WERI-Rb-1 (cell line): ENCODE results near the gene FNDC7.
"Not testable (repeated sequence)": the region's sequence is repeated elsewhere in the genome, so short reads cannot be mapped to it uniquely, and the experiment has no call there.

Source experiments
- DNase-seq: peaks from one replicate; pipeline ENCODE4 v3.0.0-alpha.2; 2020
- H3K27ac ChIP-seq: fragments of 250-450 bp; sonication (Bioruptor Pico); 2 replicates; pipeline ENCODE4 v1.5.1; 2020; ENCODE audit warnings: mild to moderate bottlenecking, moderate library complexity
- H3K27me3 ChIP-seq: fragments of 250-450 bp; sonication (Bioruptor Pico); 2 replicates; pipeline ENCODE4 v1.5.1; 2021; ENCODE audit warnings: mild to moderate bottlenecking, low read depth, moderate library complexity; ENCODE audit not compliant: insufficient read depth, severe bottlenecking
- H3K36me3 ChIP-seq: fragments of 250-450 bp; sonication (Bioruptor Pico); 2 replicates; pipeline ENCODE4 v1.5.1; 2020; ENCODE audit warnings: mild to moderate bottlenecking, moderate library complexity
- H3K4me3 ChIP-seq: 2 replicates; pipeline ENCODE4 v1.5.1; 2011; ENCODE audit warnings: low read depth, mild to moderate bottlenecking, control low read depth, low read length
- H3K9me3 ChIP-seq: fragments of 250-450 bp; sonication (Bioruptor Pico); 2 replicates; pipeline ENCODE4 v1.5.1; 2021; ENCODE audit warnings: mild to moderate bottlenecking, moderate library complexity; ENCODE audit not compliant: severe bottlenecking
- TF ChIP-seq, protein P1 (sequence below): IDR thresholded peaks from 2 replicates; pipeline ENCODE4 v1.5.1; 2011; ENCODE audit warnings: low read depth, mild to moderate bottlenecking, control low read depth, inconsistent platforms, low read length

The FNDC7 gene

DNA sequence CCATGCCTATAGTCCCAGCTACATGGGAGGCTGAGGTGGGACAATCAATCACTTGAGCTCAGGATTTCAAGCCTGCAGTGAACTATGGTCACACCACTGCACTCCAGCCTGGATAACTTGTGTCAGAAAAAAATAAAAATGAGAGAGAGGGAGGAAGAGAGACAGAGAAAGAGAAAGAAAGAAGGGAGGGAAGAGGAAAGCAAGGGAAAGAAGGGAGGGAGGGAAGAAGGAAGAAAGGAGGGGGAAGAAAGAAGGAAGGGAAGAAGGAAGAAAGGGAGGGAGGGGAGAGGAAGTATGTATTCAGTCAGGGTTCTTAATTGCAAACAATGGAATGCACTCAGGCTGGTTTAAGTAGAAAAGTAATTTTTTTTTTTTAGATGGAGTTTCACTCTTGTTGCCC, 43.9 kb upstream of the FNDC7 start:
- Histone ChIP-seq H3K4me3 (no peak overlapping the region), H3K36me3 (no peaks in the 10 kb centered on the region), H3K27ac (no peak overlapping the region), H3K9me3 (no peaks in the 10 kb centered on the region), H3K27me3 (no peaks in the 10 kb centered on the region)
- TF ChIP-seq, protein P1, sequence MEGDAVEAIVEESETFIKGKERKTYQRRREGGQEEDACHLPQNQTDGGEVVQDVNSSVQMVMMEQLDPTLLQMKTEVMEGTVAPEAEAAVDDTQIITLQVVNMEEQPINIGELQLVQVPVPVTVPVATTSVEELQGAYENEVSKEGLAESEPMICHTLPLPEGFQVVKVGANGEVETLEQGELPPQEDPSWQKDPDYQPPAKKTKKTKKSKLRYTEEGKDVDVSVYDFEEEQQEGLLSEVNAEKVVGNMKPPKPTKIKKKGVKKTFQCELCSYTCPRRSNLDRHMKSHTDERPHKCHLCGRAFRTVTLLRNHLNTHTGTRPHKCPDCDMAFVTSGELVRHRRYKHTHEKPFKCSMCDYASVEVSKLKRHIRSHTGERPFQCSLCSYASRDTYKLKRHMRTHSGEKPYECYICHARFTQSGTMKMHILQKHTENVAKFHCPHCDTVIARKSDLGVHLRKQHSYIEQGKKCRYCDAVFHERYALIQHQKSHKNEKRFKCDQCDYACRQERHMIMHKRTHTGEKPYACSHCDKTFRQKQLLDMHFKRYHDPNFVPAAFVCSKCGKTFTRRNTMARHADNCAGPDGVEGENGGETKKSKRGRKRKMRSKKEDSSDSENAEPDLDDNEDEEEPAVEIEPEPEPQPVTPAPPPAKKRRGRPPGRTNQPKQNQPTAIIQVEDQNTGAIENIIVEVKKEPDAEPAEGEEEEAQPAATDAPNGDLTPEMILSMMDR = no peak
- DNase-seq = no peak

DNA sequence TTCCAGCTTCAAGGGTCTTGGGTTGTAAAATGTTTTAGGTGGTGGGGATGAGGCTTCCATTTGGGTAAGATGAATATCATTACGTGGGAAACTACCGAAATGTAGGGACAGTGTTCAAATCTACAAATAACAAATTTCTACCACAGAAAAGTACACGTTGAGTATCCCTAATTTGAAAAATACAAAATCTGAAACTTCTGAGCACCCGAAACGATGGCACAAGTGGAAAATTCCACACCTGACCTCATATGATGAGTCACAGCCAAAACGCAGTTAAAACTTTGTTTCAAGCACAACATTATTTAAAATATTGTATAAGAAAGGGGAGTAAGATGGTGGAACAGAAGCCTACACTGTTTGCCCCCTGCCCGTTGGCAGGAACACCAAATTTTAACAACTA, 43.0 kb upstream of the FNDC7 start:
- Histone ChIP-seq H3K27me3 (no peaks in the 10 kb centered on the region), H3K9me3 (no peaks in the 10 kb centered on the region), H3K4me3 (no peak overlapping the region), H3K36me3 (no peaks in the 10 kb centered on the region), H3K27ac (no peak overlapping the region)
- DNase-seq = no peak
- TF ChIP-seq, protein P1 = no peak

DNA sequence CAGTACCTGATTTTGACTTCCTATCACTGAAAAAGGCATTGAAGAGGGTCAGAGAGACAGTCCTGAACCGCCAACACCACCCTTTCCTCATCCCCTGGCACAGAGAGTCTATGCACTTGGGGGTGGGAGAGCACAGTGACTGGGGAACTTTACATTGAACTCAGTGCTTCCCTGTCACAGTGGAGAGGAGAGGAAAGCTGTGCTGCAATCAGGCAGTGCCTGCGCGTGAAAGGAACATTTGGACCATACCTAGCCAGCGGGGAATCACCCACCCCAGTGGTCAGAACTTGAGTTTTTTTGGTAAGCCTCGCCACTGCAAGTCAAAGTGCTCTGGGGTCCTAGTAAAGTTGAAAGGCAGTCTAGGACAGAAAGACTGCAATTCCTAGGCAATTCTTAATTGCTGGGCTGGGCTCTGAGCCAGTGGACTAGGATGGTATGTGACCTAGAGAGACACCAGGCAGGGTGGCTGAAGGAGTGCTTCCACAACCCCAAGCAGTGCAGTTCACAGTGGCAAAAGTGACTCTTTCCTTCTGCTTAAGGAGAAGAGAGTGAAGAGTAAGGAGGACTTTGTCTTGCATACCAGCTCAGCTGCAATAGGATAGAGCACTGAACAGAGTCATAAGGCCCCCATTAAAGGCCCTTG, 42.5 kb upstream of the FNDC7 start:
- no peak for DNase-seq
- Histone ChIP-seq H3K9me3 (no peaks in the 10 kb centered on the region), H3K27ac (no peak overlapping the region), H3K27me3 (no peaks in the 10 kb centered on the region), H3K36me3 (no peaks in the 10 kb centered on the region), H3K4me3 (no peak overlapping the region)
- TF ChIP-seq, protein P1 = no peak

DNA sequence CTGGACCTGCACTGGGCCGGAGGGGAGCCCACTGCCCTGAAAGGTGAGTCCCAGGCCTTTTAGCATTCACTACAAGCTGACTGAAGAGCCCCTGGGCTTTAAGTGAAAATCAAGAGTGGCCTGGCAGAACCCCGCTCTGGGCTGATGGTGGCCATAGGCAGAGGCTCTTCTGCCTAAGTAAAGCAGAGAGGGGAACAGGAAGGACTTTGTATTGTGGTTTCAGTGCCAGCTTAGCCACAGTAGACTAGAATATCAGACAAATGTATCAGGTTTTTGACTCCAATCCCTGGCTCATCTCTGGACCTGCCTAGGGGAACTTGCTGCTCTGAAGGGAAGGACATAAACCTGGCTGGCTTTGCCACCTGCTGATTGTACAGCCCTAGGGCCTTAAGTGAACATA, 41.6 kb upstream of the FNDC7 start:
- TF ChIP-seq, protein P1 = no peak
- no peak for DNase-seq
- Histone ChIP-seq H3K36me3 (no peaks in the 10 kb centered on the region), H3K27ac (no peak overlapping the region), H3K27me3 (no peaks in the 10 kb centered on the region), H3K9me3 (no peaks in the 10 kb centered on the region), H3K4me3 (no peak overlapping the region)

DNA sequence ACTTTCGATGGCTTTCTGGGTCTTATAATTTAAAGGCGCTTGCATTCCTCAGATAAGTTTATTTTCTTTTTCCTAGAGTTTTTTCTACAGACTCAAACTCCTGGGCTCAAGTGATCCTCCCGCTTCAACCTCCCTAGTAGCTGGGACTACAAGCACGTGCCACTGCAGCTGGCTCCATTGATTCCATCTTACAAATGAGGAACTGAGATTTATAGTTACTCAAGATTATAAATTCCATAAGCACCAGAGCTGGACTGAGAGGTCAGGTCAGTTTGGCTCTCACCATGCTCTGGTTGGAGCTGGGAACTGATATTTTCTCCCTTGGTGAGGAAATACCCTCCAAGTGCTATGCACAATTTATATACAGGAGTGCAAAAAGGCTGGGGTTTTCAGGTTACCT, 34.0 kb upstream of the FNDC7 start:
- DNase-seq = no peak
- no peak overlapping the region for H3K27ac ChIP-seq
- no peak overlapping the region for H3K4me3 ChIP-seq
- no peaks in the 10 kb centered on the region for H3K36me3 ChIP-seq
- peaks cover 3% of the 10 kb centered on the region for H3K9me3 ChIP-seq
- TF ChIP-seq, protein P1 = no peak
- no peaks in the 10 kb centered on the region for H3K27me3 ChIP-seq

DNA sequence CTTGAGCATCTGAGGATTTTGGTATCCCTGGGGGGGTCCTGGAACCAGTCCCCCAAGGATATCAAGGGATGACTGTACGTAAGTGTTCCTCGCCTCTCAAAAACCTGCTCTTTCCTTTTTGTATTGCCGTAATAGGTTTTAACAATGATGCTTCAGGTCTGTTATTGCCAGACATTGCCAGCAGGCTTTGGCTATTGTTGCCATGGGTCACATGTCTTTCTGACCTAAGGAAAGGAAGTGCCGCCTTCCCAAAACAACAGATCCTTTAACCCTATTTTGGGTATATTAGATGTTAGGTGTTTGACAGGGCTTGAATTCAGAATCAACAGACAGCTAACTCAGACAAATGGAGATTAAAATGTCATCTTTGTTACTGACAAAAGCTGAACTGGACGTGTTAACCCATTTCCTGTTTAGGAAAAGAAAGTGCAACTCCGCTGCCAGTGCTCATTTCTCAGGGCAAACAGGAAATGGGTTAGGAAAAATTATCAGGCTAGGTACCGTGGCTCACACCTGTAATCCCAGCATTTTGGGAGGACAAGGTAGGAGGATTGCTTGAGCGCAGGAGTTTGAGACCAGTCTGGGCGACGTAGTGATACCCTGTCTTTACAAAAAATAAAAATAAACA, 33.0 kb upstream of the FNDC7 start:
- Histone ChIP-seq H3K36me3 (no peaks in the 10 kb centered on the region), H3K4me3 (no peak overlapping the region), H3K27me3 (no peaks in the 10 kb centered on the region), H3K9me3 (peaks cover 3% of the 10 kb centered on the region), H3K27ac (no peak overlapping the region)
- TF ChIP-seq, protein P1 = no peak
- DNase-seq = no peak

DNA sequence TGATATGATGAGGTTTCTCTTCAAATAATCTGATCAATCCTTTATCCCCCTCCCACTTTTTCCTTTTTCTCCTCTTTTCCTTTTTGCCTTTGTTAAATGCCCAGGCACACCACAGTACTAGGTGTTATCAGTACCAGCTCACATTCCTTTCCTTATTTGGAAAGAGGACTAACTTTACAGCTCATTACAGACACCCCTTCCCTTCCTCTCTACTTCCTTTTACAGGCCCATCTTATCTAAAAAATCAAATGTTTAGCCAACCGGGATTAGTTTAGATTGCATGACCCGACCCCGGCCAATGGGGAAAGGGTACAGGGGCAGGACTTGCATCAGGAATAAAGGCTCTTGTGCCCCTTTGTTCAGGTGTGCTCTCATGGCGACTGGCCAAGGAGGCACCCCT, 31.0 kb upstream of the FNDC7 start:
- not testable (repeated sequence) for H3K4me3 ChIP-seq, H3K36me3 ChIP-seq, H3K27ac ChIP-seq, DNase-seq, H3K9me3 ChIP-seq, H3K27me3 ChIP-seq
